H1 (cell line): ENCODE measurements around the gene TSPAN2. TPM values are rescaled to one million over a fixed set of nuclear protein-coding genes. Genes with fewer than 3 reads are reported as not detected.

ENCODE experiments used
- FOSL1 ChIP-seq: IDR thresholded peaks from 2 replicates; pipeline ENCODE4 v1.6.1; 2011; ENCODE audit warnings: mild to moderate bottlenecking, low read depth, low read length, moderate library complexity; ENCODE audit not compliant: insufficient read depth
- GTF2F1 ChIP-seq: IDR thresholded peaks from 2 replicates; pipeline ENCODE4 v1.6.1; 2012; ENCODE audit warnings: low read depth, low read length, improper control_type of control experiment, borderline replicate concordance
- HDAC2 ChIP-seq, 2 experiments: fragments of 300-600 bp in 1 of 2; sonication (generic) in 1 of 2; IDR thresholded peaks; 2 replicates each; pipeline ENCODE4 v1.6.1; 2011 to 2012; ENCODE audit warnings: low read depth in 2 of 2, low read length in 2 of 2, mild to moderate bottlenecking in 2 of 2, moderate library complexity in 2 of 2, borderline replicate concordance in 1 of 2, inconsistent platforms in 1 of 2
- JUND ChIP-seq: IDR thresholded peaks from 2 replicates; pipeline ENCODE4 v1.6.1; 2011; ENCODE audit warnings: mild to moderate bottlenecking, improper control_type of control experiment, low read length
- NANOG ChIP-seq: IDR thresholded peaks from 2 replicates; pipeline ENCODE4 v1.6.1; 2011; ENCODE audit warnings: low read length, low read depth, mild to moderate bottlenecking, inconsistent platforms; ENCODE audit not compliant: insufficient read depth, poor library complexity, severe bottlenecking
- POLR2AphosphoS5 ChIP-seq: IDR thresholded peaks from 2 replicates; pipeline ENCODE4 v1.6.1; 2011; ENCODE audit warnings: low read depth, low read length
- RXRA ChIP-seq: IDR thresholded peaks from 2 replicates; pipeline ENCODE4 v1.6.1; 2011; ENCODE audit warnings: low read depth, mild to moderate bottlenecking, low read length, moderate library complexity; ENCODE audit not compliant: insufficient read depth
- polyA plus RNA-seq, 7 experiments: library from polyadenylated mRNA; depleted of rRNA in 3 of 7; stranded (reverse) in 5 of 7; unstranded in 2 of 7; fragments of >200 nt in 5 of 7; fragments of 200-250 nt in 2 of 7; gene quantifications; 1 replicate in 5 of 7; 2 replicates in 1 of 7; 4 replicates in 1 of 7; pipeline versions ENCODE4 v1.2.1 to v1.2.3, GENCODE V29; 2011 to 2013; ENCODE audit warnings: missing spikeins in 2 of 7, mixed read lengths in 2 of 7
- total RNA-seq: library from RNA; stranded (reverse); fragmentation: NEBNext Ultra II Directional; extraction: Animal tissue kit (Norgen Biotek cat#: 25700); gene quantifications from 2 replicates; pipeline ENCODE4 v1.2.1, GENCODE V29; 2021
- TF ChIP-seq, protein P1 (sequence below), 3 experiments: IDR thresholded peaks; 1 replicate in 2 of 3; 2 replicates in 1 of 3; pipeline versions ENCODE4 v1.5.1 to v1.6.1; 2011; ENCODE audit warnings: low read length in 3 of 3, mild to moderate bottlenecking in 3 of 3, inconsistent platforms in 2 of 3, low read depth in 1 of 3, moderate library complexity in 1 of 3; ENCODE audit not compliant: insufficient read depth in 1 of 3; ENCODE audit errors: control extremely low read depth in 1 of 3
- TF ChIP-seq, protein P2 (sequence below): fragments of 300-600 bp; sonication (generic); IDR thresholded peaks from 2 replicates; pipeline ENCODE4 v1.7.1; 2012; ENCODE audit warnings: low read length, moderate library complexity, mild to moderate bottlenecking, inconsistent platforms; ENCODE audit not compliant: insufficient replicate concordance

TSPAN2 gene
- total and polyA plus RNA-seq, 2 of the 8 experiments (the other 6 are each of a cell fraction or from before 2014, with no cell fraction given): 7.4 to 14.2 TPM

- TF ChIP-seq, protein P1, sequence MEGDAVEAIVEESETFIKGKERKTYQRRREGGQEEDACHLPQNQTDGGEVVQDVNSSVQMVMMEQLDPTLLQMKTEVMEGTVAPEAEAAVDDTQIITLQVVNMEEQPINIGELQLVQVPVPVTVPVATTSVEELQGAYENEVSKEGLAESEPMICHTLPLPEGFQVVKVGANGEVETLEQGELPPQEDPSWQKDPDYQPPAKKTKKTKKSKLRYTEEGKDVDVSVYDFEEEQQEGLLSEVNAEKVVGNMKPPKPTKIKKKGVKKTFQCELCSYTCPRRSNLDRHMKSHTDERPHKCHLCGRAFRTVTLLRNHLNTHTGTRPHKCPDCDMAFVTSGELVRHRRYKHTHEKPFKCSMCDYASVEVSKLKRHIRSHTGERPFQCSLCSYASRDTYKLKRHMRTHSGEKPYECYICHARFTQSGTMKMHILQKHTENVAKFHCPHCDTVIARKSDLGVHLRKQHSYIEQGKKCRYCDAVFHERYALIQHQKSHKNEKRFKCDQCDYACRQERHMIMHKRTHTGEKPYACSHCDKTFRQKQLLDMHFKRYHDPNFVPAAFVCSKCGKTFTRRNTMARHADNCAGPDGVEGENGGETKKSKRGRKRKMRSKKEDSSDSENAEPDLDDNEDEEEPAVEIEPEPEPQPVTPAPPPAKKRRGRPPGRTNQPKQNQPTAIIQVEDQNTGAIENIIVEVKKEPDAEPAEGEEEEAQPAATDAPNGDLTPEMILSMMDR (IDR thresholded peaks at IDR 0.05; ENCODE audit: control extremely low read depth in 1 of 3, insufficient read depth in 1 of 3, low read depth in 1 of 3, low read length in 3 of 3): no peak
- TF ChIP-seq GTF2F1: no peak
- TF ChIP-seq JUND: no peak
- no peak for TF ChIP-seq RXRA
- TF ChIP-seq, protein P2, sequence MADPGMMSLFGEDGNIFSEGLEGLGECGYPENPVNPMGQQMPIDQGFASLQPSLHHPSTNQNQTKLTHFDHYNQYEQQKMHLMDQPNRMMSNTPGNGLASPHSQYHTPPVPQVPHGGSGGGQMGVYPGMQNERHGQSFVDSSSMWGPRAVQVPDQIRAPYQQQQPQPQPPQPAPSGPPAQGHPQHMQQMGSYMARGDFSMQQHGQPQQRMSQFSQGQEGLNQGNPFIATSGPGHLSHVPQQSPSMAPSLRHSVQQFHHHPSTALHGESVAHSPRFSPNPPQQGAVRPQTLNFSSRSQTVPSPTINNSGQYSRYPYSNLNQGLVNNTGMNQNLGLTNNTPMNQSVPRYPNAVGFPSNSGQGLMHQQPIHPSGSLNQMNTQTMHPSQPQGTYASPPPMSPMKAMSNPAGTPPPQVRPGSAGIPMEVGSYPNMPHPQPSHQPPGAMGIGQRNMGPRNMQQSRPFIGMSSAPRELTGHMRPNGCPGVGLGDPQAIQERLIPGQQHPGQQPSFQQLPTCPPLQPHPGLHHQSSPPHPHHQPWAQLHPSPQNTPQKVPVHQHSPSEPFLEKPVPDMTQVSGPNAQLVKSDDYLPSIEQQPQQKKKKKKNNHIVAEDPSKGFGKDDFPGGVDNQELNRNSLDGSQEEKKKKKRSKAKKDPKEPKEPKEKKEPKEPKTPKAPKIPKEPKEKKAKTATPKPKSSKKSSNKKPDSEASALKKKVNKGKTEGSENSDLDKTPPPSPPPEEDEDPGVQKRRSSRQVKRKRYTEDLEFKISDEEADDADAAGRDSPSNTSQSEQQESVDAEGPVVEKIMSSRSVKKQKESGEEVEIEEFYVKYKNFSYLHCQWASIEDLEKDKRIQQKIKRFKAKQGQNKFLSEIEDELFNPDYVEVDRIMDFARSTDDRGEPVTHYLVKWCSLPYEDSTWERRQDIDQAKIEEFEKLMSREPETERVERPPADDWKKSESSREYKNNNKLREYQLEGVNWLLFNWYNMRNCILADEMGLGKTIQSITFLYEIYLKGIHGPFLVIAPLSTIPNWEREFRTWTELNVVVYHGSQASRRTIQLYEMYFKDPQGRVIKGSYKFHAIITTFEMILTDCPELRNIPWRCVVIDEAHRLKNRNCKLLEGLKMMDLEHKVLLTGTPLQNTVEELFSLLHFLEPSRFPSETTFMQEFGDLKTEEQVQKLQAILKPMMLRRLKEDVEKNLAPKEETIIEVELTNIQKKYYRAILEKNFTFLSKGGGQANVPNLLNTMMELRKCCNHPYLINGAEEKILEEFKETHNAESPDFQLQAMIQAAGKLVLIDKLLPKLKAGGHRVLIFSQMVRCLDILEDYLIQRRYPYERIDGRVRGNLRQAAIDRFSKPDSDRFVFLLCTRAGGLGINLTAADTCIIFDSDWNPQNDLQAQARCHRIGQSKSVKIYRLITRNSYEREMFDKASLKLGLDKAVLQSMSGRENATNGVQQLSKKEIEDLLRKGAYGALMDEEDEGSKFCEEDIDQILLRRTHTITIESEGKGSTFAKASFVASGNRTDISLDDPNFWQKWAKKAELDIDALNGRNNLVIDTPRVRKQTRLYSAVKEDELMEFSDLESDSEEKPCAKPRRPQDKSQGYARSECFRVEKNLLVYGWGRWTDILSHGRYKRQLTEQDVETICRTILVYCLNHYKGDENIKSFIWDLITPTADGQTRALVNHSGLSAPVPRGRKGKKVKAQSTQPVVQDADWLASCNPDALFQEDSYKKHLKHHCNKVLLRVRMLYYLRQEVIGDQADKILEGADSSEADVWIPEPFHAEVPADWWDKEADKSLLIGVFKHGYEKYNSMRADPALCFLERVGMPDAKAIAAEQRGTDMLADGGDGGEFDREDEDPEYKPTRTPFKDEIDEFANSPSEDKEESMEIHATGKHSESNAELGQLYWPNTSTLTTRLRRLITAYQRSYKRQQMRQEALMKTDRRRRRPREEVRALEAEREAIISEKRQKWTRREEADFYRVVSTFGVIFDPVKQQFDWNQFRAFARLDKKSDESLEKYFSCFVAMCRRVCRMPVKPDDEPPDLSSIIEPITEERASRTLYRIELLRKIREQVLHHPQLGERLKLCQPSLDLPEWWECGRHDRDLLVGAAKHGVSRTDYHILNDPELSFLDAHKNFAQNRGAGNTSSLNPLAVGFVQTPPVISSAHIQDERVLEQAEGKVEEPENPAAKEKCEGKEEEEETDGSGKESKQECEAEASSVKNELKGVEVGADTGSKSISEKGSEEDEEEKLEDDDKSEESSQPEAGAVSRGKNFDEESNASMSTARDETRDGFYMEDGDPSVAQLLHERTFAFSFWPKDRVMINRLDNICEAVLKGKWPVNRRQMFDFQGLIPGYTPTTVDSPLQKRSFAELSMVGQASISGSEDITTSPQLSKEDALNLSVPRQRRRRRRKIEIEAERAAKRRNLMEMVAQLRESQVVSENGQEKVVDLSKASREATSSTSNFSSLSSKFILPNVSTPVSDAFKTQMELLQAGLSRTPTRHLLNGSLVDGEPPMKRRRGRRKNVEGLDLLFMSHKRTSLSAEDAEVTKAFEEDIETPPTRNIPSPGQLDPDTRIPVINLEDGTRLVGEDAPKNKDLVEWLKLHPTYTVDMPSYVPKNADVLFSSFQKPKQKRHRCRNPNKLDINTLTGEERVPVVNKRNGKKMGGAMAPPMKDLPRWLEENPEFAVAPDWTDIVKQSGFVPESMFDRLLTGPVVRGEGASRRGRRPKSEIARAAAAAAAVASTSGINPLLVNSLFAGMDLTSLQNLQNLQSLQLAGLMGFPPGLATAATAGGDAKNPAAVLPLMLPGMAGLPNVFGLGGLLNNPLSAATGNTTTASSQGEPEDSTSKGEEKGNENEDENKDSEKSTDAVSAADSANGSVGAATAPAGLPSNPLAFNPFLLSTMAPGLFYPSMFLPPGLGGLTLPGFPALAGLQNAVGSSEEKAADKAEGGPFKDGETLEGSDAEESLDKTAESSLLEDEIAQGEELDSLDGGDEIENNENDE: no peak
- no peak for TF ChIP-seq HDAC2 (IDR thresholded peaks at IDR 0.05; ENCODE audit: borderline replicate concordance in 1 of 2, low read depth in 2 of 2, low read length in 2 of 2)
- TF ChIP-seq NANOG: no peak
- no peak for TF ChIP-seq POLR2AphosphoS5
- no peak for TF ChIP-seq FOSL1
Observed at GRCh38 chr1:115056395-115056798, 32.9 kb downstream of the TSPAN2 start (continued).
